HG03095 (cell line): ENCODE results near the gene OGFR.

Experiments
- ATAC-seq: cut with Tn5 transposase; IDR thresholded peaks from one replicate; pipeline ENCODE4 v1.9.1; 2021; ENCODE audit warnings: moderate library complexity; ENCODE audit not compliant: unreplicated experiment

OGFR gene

DNA sequence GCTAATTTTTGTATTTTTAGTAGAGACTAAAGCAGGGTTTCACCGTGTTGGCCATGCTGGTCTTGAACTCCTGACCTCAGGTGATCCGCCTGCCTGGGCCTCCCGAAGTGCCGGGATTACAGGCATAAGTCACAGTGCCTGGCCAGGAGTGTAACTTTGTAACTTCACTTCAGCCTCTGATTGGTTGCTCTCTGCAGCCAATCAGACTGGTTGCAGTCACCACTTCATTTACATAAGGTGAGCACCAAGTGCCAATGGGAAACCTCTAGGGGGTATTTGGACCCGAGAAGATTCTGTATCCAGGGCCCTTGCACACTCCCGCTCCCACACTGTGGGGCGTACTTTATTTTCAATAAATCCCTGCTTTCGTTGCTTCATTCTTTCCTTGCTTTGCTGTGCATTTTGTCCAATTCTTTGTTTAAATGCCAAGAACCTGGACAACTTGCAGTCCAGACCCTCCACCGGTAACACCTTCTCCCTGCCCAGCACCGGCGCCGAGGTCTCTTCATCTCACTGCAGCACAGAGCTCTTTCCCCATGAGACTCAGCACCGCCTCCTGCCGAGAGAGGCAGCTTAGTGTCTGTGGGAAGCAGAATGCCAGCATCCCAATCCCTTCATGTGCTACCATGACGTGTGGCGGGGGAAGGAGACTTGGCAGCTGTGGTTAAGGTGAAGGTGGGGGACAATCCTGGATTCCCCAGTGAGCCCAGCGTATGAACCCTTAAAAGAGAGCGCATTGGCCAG lies 22.3 kb upstream of the OGFR start:
- ATAC-seq = no peak

GRCh38 chr20:62782893-62783278 lies 21.7 kb upstream of the OGFR start:
- no peak for ATAC-seq

- no peak for ATAC-seq
Observed at GRCh38 chr20:62784497-62784896, 20.1 kb upstream of the OGFR start.

DNA sequence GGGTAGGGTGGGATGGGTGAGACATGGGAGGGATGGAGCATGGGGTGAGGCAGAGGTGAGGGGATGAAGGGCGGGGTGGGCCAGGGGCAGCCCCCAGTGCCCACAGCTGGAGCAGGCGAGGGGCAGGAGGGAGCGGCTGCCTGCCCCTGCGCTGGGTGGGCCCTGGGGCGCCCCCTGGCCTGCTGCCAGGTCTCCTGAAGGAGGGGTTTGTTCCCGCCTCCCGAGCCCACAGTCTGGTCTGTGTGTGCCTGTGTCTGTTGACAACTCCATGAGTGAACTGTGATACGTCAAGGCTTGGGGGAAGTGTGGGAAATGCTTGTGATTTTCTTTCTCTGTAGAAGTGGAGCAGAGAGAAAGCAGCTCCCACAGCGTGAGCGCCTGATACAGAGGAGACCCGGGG lies 19.2 kb upstream of the OGFR start:
- no peak for ATAC-seq

DNA sequence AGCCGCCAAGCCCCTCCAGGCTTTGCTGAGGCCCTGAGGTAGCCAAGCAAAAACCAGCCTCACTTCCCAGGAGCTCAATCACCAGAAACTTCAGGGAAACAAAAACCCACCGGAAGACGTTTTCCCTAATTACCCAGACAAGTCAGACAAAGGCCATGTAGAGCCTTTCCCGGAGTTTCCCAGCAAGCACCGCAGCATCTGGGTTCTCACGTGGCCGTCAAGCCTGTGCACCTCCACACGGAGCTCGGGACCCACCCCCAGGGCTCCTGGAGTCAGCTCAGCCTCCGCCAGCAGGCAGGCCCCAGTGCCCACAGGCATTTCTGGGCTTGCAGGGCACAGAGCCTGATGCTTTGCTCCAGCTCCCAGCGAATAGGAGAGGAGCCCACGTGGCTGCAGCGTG lies 18.5 kb upstream of the OGFR start:
- no peak for ATAC-seq

- no peak for ATAC-seq
Observed at GRCh38 chr20:62787321-62787720, 17.3 kb upstream of the OGFR start.

DNA sequence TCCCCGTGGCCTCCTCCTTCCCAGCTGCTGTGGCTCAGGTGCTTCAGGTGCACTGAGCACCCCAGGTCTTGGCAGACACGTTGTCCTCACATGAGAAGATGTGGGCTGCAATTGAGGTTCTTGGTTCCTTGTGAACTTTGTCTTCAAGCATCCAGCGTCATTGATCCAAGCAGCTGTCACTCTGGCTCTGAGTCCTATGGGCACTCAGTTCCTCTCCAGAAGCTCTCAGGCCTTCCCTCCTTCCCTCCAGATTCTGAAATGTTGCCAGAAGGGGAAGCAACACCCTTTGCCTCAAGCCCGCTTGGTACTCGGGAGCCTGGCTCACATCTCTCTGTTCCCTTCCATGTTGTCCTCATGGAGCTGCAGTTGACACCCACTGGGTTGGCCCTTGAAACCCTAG lies 16.8 kb upstream of the OGFR start:
- no peak for ATAC-seq

DNA sequence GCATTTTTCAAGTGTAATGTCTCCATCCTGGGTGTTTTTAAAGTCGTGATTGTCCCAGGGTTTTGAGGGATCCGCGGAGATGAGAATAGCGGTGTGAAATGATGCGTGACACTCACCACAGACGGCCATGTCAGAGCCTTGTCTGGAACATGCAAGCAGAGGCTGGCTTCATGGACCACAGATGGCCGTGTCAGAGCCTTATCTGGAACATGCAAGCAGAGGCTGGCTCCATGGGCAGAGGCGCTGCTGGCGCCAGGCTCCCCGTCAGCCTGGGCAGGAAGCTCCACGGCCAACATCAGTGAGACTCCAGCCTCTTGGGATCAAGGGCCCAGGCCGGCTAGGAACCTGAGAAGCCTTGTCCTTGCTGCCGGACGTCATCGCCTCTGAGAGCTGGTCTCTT lies 16.0 kb upstream of the OGFR start:
- no peak for ATAC-seq

DNA sequence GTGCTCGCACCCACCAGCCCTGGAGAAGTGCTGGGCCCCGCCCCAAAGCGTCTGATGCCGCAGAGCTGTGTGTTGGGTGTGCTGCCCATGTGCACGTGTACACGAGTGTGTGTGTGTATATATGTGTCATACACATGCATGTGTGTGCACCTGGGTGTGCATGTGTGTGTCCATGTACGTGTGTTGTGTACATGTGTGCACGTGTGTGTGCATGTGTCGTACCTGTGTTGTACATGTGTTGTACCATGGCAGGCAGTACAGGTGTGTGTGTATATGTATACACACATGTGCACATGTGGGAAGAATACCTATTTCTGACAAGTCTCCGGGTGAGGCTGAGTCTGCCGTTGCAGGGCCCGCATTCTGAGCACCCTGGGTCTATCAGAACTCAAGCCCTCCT lies 14.6 kb upstream of the OGFR start:
- no peak for ATAC-seq

DNA sequence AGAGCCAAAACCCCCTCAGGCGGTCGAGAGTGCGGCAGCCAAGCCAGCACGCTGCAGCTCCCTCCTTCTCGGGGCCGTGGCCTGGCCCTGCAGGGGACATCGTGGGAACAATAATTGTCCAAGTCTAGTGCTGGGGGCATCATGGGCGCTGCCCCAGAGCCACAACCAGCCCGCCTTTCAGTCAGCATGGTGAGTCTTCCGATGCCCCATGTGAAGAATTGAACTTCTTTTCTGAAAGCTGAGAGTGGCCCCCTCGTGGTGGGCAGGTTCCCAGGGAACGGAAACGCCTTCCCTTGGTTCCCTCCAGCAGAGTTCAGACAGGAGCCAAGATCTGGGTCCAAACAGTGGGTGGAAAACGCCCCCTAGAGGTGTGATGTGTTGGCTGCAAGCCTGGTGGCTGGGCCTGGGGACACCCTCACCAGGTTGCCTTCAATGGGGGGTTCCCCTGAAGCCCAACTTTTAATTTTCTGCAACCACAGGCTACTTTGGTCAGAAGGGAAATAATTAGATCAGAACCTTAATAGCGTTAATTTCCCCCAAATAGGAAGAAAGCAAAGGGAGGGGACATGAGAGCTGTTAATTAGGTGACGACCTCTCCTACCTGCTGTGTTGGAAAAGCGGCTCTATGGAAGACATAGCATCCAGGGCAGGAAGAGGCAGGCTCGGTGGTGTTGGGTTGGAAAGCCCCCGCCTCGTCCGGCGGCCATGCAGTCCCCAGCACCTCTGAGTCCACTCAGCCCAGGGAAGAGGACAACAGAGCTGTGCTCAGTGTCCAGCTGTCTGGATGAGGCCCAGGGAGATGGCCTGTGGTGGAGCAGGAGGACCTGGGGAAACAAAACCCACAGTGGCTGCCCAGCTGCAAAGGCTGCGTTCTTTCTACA lies 13.1 kb upstream of the OGFR start:
- no peak for ATAC-seq

DNA sequence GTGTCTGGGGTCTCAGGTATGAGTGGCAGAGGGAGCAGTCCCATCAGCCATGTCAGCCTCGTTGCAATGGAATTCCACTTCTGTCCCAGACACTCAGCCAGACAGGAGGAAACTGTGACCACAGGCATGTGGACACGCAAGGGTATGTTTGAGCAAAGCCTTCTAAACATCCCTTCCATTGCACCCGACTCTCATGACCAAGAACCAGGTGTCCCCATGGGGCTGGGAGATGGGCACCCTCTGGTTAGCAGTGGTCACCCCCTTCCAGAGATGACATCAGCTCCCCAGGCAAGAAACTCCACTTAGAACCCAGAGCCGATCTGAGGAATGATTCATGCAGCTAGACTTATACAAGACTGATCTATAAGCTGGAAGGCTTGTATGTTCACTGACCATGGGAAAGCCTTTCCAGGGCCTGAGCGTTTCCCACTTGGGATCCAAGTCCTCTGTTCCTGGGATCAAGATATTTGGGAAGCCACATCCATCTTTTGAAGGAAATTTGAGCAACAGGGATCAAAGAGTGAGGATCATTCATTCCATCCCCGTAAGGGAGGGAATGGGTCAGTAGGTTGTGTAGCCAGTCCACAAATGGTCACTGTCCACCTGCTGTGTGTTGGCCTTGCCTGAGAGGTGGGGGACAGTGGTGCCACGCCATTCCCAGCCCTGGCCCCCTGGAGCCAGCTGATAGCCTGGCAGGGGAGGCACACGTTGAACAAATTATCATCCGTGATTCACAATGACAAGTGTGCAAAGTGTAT lies 12.3 kb upstream of the OGFR start:
- no peak for ATAC-seq

- ATAC-seq = no peak
Observed at GRCh38 chr20:62792940-62793756, 11.5 kb upstream of the OGFR start.

- ATAC-seq = peak; percentile 1
Observed at GRCh38 chr20:62793757-62794006, 11.0 kb upstream of the OGFR start.

- ATAC-seq = peak; percentile 59
Observed at GRCh38 chr20:62794007-62794724, 10.5 kb upstream of the OGFR start.

DNA sequence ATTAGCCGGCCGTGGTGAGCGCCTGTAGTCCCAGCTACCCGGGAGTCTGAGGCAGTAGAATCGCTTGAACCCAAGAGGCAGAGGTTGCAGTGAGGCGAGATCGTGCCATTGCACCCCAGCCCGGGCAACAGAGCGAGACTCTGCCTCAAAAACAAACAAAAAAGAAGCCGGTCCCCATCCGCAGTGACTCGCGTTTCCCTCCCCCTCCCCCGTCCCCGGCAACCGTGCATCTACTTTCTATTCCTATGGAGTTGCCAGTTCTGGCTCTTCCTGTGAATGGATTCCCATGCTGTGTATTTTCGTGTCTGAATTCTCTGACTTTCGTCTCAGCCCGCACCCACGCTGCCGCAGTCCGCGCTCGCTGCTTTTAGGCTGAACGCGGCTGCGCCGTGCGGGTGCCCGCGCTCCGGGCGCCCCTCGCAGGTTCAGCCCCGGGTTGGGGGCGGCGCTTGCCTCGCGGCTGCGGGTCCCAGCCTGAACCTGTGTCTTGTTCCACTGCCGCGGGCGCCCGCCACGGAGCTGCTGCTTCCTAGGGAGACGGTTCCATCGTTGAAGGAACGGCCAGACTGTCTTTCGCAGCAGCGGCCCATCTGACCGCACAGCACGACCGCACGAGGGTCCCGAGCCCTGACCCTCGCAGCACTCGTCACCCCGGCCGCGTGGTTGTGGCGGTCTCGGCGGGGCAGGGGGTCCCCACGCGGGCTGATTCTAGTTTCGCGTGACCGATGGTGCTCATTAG lies 9.4 kb upstream of the OGFR start:
- no peak for ATAC-seq

GRCh38 chr20:62796699-62797491 lies 7.7 kb upstream of the OGFR start:
- no peak for ATAC-seq

DNA sequence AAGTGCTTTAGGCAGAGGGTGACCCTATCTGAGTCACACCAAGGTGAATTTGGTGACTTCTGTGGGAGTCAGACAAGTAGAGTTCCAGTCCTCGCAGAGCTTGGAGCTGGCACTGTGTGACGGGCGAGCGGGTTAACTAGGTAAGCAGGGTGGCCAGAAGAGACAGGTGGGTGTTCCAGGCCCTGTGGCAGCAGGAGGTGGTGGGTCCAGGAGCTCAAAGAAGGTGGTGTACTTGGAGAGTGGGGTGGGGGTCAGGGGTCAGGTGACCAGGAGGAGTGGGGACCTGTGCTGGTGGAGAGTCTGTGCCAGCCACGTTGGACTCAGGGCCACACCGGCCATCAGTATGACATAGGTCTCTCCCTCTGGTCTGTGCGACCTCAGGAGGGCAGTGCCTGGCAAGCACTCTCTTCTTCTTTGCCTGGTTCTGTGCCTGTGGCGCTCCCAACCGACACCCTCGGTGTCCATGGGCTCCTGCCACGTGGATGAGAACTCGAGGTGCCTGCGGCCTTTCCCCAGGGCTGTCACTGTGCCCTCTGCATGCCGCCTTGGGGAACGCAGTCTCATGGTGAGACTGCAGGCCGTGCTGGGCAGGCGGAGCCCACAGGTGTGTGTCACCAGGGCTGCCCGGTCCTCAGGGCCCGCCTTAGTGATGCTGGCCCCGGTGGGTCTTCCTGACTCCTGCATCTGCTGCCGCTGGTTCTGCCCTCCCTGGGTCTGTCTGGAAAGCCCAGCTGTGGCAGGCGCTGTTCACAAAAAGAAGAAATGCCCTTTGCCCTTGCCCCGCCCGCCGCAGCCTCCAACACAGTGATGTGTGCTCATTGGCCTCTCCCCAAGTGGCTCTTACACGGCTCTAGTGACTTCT lies 6.7 kb upstream of the OGFR start:
- ATAC-seq = no peak

DNA sequence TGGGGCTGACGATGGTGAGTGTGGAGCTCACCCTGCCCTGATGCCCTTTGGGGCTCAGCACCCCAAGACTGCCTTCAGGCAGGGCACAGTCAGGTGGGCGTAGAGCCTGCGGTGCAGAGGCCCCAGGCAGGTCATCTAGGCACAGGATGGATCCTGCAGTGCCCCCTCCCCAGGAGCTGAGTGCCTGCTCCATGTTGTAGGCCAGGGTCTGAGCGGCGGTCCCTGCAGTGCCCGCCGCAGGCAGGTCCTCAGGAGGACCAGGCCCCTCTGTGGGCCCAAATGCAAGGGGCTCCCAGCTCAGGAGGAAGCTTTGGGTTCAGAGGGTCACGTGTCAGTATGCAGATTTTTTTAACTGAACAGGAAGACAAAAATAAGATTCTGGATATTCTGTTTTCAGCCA lies 5.6 kb upstream of the OGFR start:
- ATAC-seq = no peak
